HCT116 (cell line): Measurements from ENCODE around the gene MINDY4B. TPM values are rescaled to one million over a fixed set of nuclear protein-coding genes. Genes with fewer than 3 reads are reported as not detected.

ENCODE experiments used
- ATAC-seq: fragments of 200-7000 bp; cut with Tn5 transposase; 2 replicates; pipeline ENCODE4 v1.9.1; 2020; ENCODE audit warnings: mild to moderate bottlenecking, moderate library complexity
- BruUV-seq: library from RNA; stranded (reverse); fragments of 400-500 nt; replicated peaks from 2 replicates; lab custom pipeline; 2021; lab: Mats Ljungman, UMichigan
- CTCF ChIA-PET: fragments of 300-600 bp; sonication (Branson Sonifier 250); formaldehyde crosslinking; loops from one replicate; lab custom pipeline; 2021; ENCODE audit warnings: antibody characterized with exemption; lab: Charles Lee
- POLR2A ChIA-PET: fragments of 300-600, 350-600 bp; sonication (Branson Sonifier 250); formaldehyde crosslinking; loops from one replicate; lab custom pipeline; 2021; ENCODE audit warnings: antibody characterized with exemption; lab: Charles Lee
- RAD21 ChIA-PET, 2 experiments: fragments of 300-600 bp; sonication (Branson Sonifier 250); formaldehyde crosslinking; loops; one replicate each; lab custom pipeline; 2023; ENCODE audit warnings: low total read pairs in 2 of 2; ENCODE audit not compliant: uncharacterized antibody in 2 of 2, unreplicated experiment in 2 of 2, low non-redundant PET in 1 of 2; lab: Charles Lee
- DNase-seq: peaks from one replicate; pipeline ENCODE4 v3.0.0-alpha.2; 2010; ENCODE audit warnings: low read depth, low spot score
- H2AFZ ChIP-seq: fragments of 200-600 bp; shearing (Covaris generic), sonication (generic); 2 replicates; pipeline ENCODE4 v1.6.1; 2017; ENCODE audit warnings: low read depth, mixed run types, mixed read lengths, antibody characterized with exemption, low read length; ENCODE audit not compliant: poor library complexity, severe bottlenecking
- H3K27ac ChIP-seq: 2 replicates; pipeline ENCODE4 v1.5.1; 2012; ENCODE audit warnings: low read depth, low read length
- H3K27me3 ChIP-seq: fragments of 200-600 bp; sonication (generic); 2 replicates; pipeline ENCODE4 v1.6.1; 2016; ENCODE audit warnings: mixed run types, low read length, mixed read lengths; ENCODE audit not compliant: insufficient read depth
- H3K36me3 ChIP-seq, 2 experiments: fragments of 200-500 bp in 1 of 2; fragments of 200-600 bp in 1 of 2; sonication (Bioruptor generic) in 1 of 2; sonication (generic) in 1 of 2; 2 replicates each; pipeline versions ENCODE4 v1.5.1 to v1.6.1; 2014 to 2016; ENCODE audit warnings: low read length in 2 of 2, inconsistent platforms in 1 of 2, mixed read lengths in 1 of 2, mixed run types in 1 of 2; ENCODE audit not compliant: insufficient read depth in 2 of 2, control insufficient read depth in 1 of 2
- H3K4me1 ChIP-seq, 2 experiments: fragments of 200-600 bp in 1 of 2; sonication (generic) in 1 of 2; 2 replicates each; pipeline versions ENCODE4 v1.5.1 to v1.6.1; 2012 to 2017; ENCODE audit warnings: low read length in 2 of 2, inconsistent platforms in 1 of 2, mild to moderate bottlenecking in 1 of 2, mixed read lengths in 1 of 2, mixed run types in 1 of 2, moderate library complexity in 1 of 2; ENCODE audit not compliant: insufficient read depth in 2 of 2, control insufficient read depth in 1 of 2
- H3K4me2 ChIP-seq: fragments of 200-600 bp; sonication (generic); 2 replicates; pipeline ENCODE4 v1.6.1; 2017; ENCODE audit warnings: mixed run types, low read length, mixed read lengths
- H3K4me3 ChIP-seq, 2 experiments: fragments of 200-600 bp in 1 of 2; sonication (generic) in 1 of 2; replicated peaks in 1 of 2; 2 replicates each; pipeline ENCODE4 v1.5.1; 2011 to 2016; ENCODE audit warnings: low read length in 2 of 2, control low read depth in 1 of 2, low read depth in 1 of 2, mild to moderate bottlenecking in 1 of 2, mixed read lengths in 1 of 2, mixed run types in 1 of 2
- H3K79me2 ChIP-seq: fragments of 200-600 bp; sonication (generic); 2 replicates; pipeline ENCODE4 v1.6.1; 2017; ENCODE audit warnings: mild to moderate bottlenecking, mixed run types, low read length, moderate library complexity, mixed read lengths; ENCODE audit not compliant: insufficient read depth
- H3K9ac ChIP-seq: fragments of 200-600 bp; sonication (generic); 2 replicates; pipeline ENCODE4 v1.6.1; 2016; ENCODE audit warnings: low read length, mixed read lengths
- H3K9me2 ChIP-seq: fragments of 200-600 bp; sonication (generic), shearing (Covaris generic); 2 replicates; pipeline ENCODE4 v1.6.1; 2017; ENCODE audit warnings: mixed run types, mild to moderate bottlenecking, moderate library complexity; ENCODE audit not compliant: insufficient read depth
- H3K9me3 ChIP-seq, 2 experiments: fragments of 200-500 bp in 1 of 2; fragments of 200-600 bp in 1 of 2; sonication (Bioruptor generic) in 1 of 2; sonication (generic) in 1 of 2; 2 replicates each; pipeline ENCODE4 v1.6.1; 2014 to 2017; ENCODE audit warnings: low read length in 2 of 2, mixed read lengths in 2 of 2, inconsistent platforms in 1 of 2, low read depth in 1 of 2, mild to moderate bottlenecking in 1 of 2, mixed run types in 1 of 2, moderate library complexity in 1 of 2; ENCODE audit not compliant: control insufficient read depth in 1 of 2, insufficient read depth in 1 of 2
- H4K20me1 ChIP-seq: fragments of 200-600 bp; sonication (generic), shearing (Covaris generic); 2 replicates; pipeline ENCODE4 v1.6.1; 2017; ENCODE audit warnings: mixed run types, mild to moderate bottlenecking, moderate library complexity; ENCODE audit not compliant: insufficient read depth
- CBX3 ChIP-seq: IDR thresholded peaks from 2 replicates; pipeline ENCODE4 v1.6.1; 2012; ENCODE audit warnings: low read depth
- CEBPB ChIP-seq: IDR thresholded peaks from 2 replicates; pipeline ENCODE4 v1.6.1; 2012; ENCODE audit warnings: low read depth
- ELF1 ChIP-seq: IDR thresholded peaks from 2 replicates; pipeline ENCODE4 v1.6.1; 2012; ENCODE audit warnings: low read depth, borderline replicate concordance
- FOSL1 ChIP-seq: IDR thresholded peaks from 2 replicates; pipeline ENCODE4 v1.6.1; 2012; ENCODE audit warnings: low read depth
- JUND ChIP-seq: IDR thresholded peaks from 2 replicates; pipeline ENCODE4 v1.6.1; 2012
- POLR2AphosphoS5 ChIP-seq: IDR thresholded peaks from 2 replicates; pipeline ENCODE4 v1.6.1; 2011; ENCODE audit warnings: mild to moderate bottlenecking, low read depth, low read length, moderate library complexity
- RAD21 ChIP-seq: IDR thresholded peaks from 2 replicates; pipeline ENCODE4 v1.6.1; 2012; ENCODE audit warnings: low read depth, mild to moderate bottlenecking
- SIN3A ChIP-seq: IDR thresholded peaks from 2 replicates; pipeline ENCODE4 v1.6.1; 2012; ENCODE audit warnings: low read depth
- SP1 ChIP-seq: IDR thresholded peaks from 2 replicates; pipeline ENCODE4 v1.6.1; 2012; ENCODE audit warnings: low read depth
- SRF ChIP-seq: IDR thresholded peaks from 2 replicates; pipeline ENCODE4 v1.6.1; 2012; ENCODE audit warnings: low read depth
- YY1 ChIP-seq: IDR thresholded peaks from 2 replicates; pipeline ENCODE4 v1.6.1; 2011; ENCODE audit warnings: low read length, low read depth, moderate library complexity, mild to moderate bottlenecking; ENCODE audit not compliant: insufficient replicate concordance; ENCODE audit errors: extremely low read depth
- ZFX ChIP-seq: fragments of 450-650 bp; IDR thresholded peaks from 2 replicates; pipeline ENCODE4 v1.6.1; 2017
- ZNF274 ChIP-seq: fragments of 200-500 bp; sonication (Bioruptor generic); IDR thresholded peaks from 2 replicates; pipeline ENCODE4 v1.6.1; 2014; ENCODE audit warnings: mild to moderate bottlenecking, low read depth, low read length, inconsistent platforms
- intact Hi-C: fragments of 100-400 bp; cut with micrococcal nuclease; formaldehyde crosslinking; loops from 2 replicates; pipeline ENCODE4 v1.10.0; 2022
- total RNA-seq: library from RNA; stranded (reverse); gene quantifications from one replicate; pipeline ENCODE4 v1.2.1, GENCODE V29; 2021; ENCODE audit not compliant: unreplicated experiment
- TF ChIP-seq, protein P1 (sequence below): IDR thresholded peaks from 2 replicates; pipeline ENCODE4 v1.6.1; 2012
- TF ChIP-seq, protein P2 (sequence below): IDR thresholded peaks from 2 replicates; pipeline ENCODE4 v1.6.1; 2012; ENCODE audit warnings: low read depth
- TF ChIP-seq, protein P3 (sequence below): IDR thresholded peaks from 2 replicates; pipeline ENCODE4 v1.6.1; 2012

Gene MINDY4B
- total RNA-seq, 1 experiment from 2014 or later, result not detected

DNA sequence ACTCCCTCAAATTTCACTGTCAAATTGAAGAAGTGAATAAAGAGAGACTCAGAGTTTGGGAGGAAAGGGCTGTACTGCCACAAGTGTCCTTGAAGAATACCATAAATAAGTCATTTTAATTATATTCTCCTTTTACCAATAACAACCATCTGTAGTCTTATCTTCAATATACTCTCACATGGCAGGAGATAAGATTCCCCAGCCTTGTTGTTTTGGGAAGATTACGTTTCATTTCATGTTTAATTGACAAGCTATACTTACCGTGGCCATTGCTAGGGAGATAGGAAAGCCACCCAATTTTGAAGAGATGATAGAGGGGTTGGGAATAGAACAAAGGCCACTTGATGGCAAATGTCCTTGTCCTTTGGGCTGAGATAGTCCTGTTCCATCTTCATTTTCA lies 2.3 kb downstream of the MINDY4B start:
- ATAC-seq (no peak), DNase-seq (no peak)
- RAD21 ChIA-PET, result no interaction called here
- CTCF ChIA-PET, result no interaction called here
- no peak overlapping the region for H3K4me3 ChIP-seq
- H3K4me1 ChIP-seq, result no peaks in the 10 kb centered on the region
- H3K9me3 ChIP-seq, result no peaks in the 10 kb centered on the region
- H2AFZ ChIP-seq, result no peak overlapping the region
- H3K27ac ChIP-seq, result no peak overlapping the region
- no TSS peak for BruUV-seq
- no peaks in the 10 kb centered on the region for H3K9me2 ChIP-seq
- H3K9ac ChIP-seq, result no peak overlapping the region
- no peaks in the 10 kb centered on the region for H4K20me1 ChIP-seq
- POLR2A ChIA-PET, result no interaction called here
- H3K79me2 ChIP-seq, result no peaks in the 10 kb centered on the region
- intact Hi-C loops, result no loop called here
- TF ChIP-seq POLR2AphosphoS5 (no peak), ZFX (no peak), ZNF274 (no peak), SRF (no peak), SIN3A (no peak), JUND (no peak), FOSL1 (no peak), CEBPB (no peak), CBX3 (no peak), ELF1 (no peak), RAD21 (no peak), SP1 (no peak), YY1 (no peak)
- TF ChIP-seq, protein P1, sequence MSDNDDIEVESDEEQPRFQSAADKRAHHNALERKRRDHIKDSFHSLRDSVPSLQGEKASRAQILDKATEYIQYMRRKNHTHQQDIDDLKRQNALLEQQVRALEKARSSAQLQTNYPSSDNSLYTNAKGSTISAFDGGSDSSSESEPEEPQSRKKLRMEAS, result no peak
- TF ChIP-seq, protein P2, sequence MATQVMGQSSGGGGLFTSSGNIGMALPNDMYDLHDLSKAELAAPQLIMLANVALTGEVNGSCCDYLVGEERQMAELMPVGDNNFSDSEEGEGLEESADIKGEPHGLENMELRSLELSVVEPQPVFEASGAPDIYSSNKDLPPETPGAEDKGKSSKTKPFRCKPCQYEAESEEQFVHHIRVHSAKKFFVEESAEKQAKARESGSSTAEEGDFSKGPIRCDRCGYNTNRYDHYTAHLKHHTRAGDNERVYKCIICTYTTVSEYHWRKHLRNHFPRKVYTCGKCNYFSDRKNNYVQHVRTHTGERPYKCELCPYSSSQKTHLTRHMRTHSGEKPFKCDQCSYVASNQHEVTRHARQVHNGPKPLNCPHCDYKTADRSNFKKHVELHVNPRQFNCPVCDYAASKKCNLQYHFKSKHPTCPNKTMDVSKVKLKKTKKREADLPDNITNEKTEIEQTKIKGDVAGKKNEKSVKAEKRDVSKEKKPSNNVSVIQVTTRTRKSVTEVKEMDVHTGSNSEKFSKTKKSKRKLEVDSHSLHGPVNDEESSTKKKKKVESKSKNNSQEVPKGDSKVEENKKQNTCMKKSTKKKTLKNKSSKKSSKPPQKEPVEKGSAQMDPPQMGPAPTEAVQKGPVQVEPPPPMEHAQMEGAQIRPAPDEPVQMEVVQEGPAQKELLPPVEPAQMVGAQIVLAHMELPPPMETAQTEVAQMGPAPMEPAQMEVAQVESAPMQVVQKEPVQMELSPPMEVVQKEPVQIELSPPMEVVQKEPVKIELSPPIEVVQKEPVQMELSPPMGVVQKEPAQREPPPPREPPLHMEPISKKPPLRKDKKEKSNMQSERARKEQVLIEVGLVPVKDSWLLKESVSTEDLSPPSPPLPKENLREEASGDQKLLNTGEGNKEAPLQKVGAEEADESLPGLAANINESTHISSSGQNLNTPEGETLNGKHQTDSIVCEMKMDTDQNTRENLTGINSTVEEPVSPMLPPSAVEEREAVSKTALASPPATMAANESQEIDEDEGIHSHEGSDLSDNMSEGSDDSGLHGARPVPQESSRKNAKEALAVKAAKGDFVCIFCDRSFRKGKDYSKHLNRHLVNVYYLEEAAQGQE, result no peak
- TF ChIP-seq, protein P3, sequence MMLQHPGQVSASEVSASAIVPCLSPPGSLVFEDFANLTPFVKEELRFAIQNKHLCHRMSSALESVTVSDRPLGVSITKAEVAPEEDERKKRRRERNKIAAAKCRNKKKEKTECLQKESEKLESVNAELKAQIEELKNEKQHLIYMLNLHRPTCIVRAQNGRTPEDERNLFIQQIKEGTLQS, result no peak
- H3K27me3 ChIP-seq, result peaks cover 33% of the 10 kb centered on the region
- no peaks in the 10 kb centered on the region for H3K36me3 ChIP-seq
- no peak overlapping the region for H3K4me2 ChIP-seq
